ENCODE data around the gene TNNC2.
A peak's percentile ranks its signal among the peaks of the same experiment; 100 is the strongest.
"Not testable (repeated sequence)": the region's sequence is repeated elsewhere in the genome, so short reads cannot be mapped to it uniquely, and the experiment has no call there.

TNNC2 gene

GRCh38 chr20:45827030-45827652 lies at the start of gene TNNC2:
Gene TNNC2, minus strand, starts transcription at chr20:45827312. Its CDS starts 64 bp downstream, at chr20:45827248.
- no peak for DNase-seq (ENCODE audit: low spot score)

DNA sequence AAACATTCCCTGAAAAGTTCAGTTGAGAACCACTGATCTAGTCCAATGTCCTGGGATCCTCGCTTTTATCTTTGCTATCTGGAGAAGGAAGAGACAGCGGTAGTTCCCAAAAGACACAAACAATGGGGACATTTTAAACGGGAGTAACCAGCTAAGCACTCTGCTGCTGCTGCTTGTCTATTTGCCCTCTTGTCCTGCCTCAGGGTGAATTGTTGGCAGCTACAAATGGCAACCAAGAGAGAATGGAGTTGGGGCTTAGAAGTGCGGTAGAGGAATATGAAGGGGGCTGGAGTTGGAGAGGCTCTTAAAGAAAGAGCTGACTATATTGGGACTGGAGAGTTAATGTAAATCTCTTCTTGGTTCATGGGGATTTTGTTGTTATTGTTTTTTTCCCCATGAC lies 47.5 kb upstream of the TNNC2 start:
- DNase-seq (ENCODE audit: low spot score) = no peak

DNA sequence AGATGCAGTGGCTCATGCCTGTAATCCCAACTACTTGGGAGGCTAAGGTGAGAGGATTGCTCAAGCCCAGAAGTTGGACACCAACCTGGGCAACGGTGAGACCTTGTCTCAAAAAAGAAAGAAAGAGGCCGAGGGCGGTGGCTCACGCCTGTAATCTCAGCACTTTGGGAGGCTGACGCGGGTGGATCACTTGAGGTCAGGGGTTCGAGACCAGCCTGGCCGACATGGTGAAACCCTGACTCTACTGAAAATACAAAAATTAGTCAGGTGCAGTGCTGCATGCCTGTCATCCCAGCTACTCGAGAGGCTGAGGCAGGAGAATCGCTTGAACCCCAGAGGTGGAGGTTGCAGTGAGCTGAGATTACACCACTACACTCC lies 47.0 kb upstream of the TNNC2 start:
- DNase-seq (ENCODE audit: low spot score) = not testable (repeated sequence)

DNA sequence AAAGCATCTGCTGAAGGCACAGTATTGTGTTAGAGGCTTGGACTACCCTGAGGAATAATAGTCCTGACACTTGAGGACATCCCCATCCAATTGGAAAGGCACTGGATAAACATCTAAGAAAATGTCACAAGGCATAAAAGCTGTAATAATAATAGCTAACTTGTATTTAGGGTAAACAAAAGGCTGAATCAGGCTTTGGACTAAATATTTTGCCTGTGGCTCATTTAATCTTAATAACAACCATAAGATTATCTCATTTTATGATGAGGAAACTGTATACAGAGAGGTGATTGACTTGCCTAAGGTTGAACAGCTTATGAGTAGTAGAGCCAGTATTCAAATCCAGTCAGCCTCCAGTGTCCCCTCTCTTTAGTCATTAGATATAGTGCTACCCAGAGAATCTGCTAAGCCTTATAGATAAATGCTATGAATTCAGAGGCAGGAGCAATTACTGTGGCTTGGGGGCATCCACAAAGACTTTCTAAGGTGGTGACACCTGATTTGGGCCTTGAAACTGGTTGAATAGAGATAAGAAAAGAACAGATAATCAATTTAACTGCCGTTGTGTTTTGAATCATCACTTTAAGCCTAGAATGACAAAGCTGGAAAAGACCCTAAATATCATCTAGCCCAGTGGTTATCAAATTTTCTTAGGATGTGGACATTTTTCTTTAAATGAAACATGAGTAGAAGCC lies 46.4 kb upstream of the TNNC2 start:
- no peak for DNase-seq (ENCODE audit: low spot score)

DNA sequence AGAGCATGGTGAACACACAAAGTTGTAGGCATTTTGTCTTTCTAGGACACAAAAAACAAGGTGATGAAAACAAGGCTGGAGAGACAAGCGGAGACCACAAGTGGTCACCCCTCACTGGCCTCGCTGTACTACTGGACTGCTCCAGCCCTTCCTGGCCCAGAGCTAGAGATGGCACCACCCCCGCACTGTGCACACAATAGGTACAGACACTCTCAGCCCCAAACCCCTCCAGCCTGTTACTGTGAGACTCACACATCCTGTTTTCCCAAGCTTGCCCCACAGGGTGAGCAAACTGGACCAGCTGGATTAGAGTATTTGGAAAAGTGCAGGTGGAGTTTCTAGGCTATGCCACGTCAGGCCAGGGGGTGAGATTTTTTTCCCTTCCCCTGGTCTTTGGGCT lies 45.5 kb upstream of the TNNC2 start:
- no peak for DNase-seq (ENCODE audit: low spot score)

- DNase-seq (ENCODE audit: low spot score) = no peak
Measured at GRCh38 chr20:45867819-45868176, 40.7 kb upstream of the TNNC2 start.

DNA sequence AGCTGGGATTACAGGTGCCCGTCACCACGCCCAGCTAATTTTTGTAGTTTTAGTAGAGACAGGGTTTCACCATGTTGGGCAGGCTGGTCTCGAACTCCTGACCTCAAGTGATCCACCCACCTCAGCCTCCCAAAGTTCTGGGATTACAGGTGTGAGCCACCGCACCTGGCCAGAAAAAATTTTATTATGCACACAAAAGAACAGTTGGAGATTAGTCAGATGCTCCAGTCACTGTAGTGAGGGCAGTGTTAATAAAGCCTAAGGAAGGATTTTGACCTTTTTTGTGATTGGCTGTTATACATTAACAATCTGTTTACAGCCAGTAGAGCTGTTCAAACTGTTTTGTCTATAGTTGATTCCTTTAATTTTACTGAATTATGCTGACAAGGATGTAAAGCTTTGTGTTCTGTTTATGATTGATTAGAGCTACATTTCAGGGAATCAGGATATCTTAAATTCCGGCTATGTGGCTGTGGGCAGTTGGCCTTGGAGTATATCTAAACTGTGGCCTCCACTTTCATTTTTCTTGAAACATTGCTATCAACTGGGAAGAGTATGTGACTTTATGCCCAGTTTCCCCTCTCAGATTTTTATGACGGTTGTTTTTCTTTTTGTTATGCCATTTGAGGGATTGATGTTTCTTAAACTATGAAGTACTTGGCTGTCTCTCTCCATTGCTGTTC lies 40.2 kb upstream of the TNNC2 start:
- DNase-seq (ENCODE audit: low spot score) = no peak

DNA sequence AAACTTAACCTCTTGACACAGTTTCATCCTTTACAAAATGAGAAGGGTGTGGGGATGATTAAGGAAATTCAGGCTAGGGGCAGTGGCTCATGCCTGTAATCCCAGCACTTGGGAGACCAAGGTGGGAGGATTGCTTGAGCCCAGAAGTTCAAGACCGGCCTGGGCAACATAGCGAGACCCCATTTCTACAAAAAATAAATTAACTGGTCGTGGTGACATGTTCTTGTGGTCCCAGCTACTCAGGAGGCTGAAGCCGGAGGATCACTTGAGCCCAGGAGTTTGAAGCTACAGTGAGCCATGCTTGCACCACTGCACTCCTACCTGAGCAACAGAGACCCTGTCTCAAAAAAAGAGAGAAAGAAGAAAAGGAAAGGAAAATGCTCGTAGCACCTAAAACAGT lies 39.3 kb upstream of the TNNC2 start:
- no peak for DNase-seq (ENCODE audit: low spot score)

GRCh38 chr20:45863543-45864470 lies 36.7 kb upstream of the TNNC2 start:
- DNase-seq (ENCODE audit: low spot score) = no peak

GRCh38 chr20:45861221-45862075 lies 34.3 kb upstream of the TNNC2 start:
- no peak for DNase-seq (ENCODE audit: low spot score)

GRCh38 chr20:45860560-45861220 lies 33.6 kb upstream of the TNNC2 start:
- no peak for DNase-seq (ENCODE audit: low spot score)

- no peak for DNase-seq (ENCODE audit: low spot score)
Measured at GRCh38 chr20:45859916-45860315, 32.8 kb upstream of the TNNC2 start.

DNA sequence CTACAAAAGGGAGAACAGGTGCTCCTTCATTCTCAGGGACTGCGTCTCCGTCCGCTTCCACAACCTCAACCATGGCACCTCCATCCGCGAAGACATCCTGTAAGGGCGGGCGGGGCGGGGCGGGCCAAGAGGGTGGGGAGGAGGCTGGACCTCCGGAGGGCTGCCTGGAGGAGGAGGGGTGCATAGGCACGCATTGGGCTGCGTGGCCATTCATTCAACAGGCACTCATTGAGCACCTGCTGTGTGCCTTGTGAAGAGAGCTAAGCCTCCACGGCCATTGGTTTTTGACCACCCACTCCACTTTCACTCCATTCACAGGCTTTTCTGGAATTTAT lies 30.7 kb upstream of the TNNC2 start:
- DNase-seq (ENCODE audit: low spot score) = peak; percentile 58

GRCh38 chr20:45857114-45857881 lies 30.2 kb upstream of the TNNC2 start, which contains the start of the genes ACOT8 and ZSWIM3:
Gene ACOT8, minus strand, starts transcription at chr20:45857392. Its CDS starts 77 bp downstream, at chr20:45857315.
Gene ZSWIM3, plus strand, starts transcription at chr20:45857614. Its CDS starts 212 bp downstream, at chr20:45857826.
- peak; percentile 100 for DNase-seq (ENCODE audit: low spot score)

GRCh38 chr20:45853484-45853883 lies 26.4 kb upstream of the TNNC2 start:
- DNase-seq (ENCODE audit: low spot score) = no peak

DNA sequence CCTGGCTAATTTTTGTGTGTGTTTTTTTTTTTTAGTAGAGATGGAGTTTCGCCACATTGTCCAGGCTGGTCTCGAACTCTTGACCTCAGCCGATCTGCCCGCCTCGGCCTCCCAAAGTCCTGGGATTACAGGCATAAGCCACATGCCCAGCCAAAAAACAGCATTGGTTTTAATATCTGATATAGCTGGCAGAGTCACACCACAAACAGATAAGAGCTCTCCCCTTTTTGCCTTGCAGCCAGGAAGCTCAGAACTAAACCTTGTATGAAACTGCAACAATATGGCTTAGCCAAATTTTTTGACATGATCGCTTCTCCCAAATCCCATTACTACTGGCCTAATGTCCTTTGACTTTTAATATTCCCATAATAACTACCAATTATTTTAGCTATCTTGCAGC lies 25.2 kb upstream of the TNNC2 start:
- DNase-seq (ENCODE audit: low spot score) = no peak

DNA sequence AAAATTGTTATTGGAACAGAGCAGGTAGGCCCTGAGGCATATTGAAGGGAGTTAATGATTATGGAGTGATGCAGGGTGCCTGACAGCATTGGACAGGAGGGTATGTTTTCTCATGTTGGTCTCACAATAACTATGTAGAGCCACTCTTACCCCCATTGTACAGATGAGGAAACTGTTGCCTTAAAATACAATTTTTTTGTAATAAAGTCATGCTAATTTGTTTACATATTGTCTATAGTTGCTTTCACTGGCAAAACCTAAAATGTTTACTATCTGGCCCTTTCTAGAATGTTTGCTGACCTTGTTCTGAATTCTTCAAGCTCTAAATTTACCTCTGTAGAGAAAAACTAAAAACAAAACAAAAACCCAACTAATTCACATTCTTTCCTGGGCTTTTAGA lies 24.4 kb upstream of the TNNC2 start:
- DNase-seq (ENCODE audit: low spot score) = no peak

GRCh38 chr20:45850926-45851325 lies 23.8 kb upstream of the TNNC2 start:
- DNase-seq (ENCODE audit: low spot score) = no peak

GRCh38 chr20:45850238-45850637 lies 23.1 kb upstream of the TNNC2 start:
- DNase-seq (ENCODE audit: low spot score) = no peak

- no peak for DNase-seq (ENCODE audit: low spot score)
Measured at GRCh38 chr20:45848969-45849582, 22.0 kb upstream of the TNNC2 start.

Data from activated CD4-positive, alpha-beta T cell treated with anti-CD3 and anti-CD28 coated beads, Interleukin-2, Interleukin-4, amounts not matched to agents 100 ng/mL and 50 ng/mL, durations not matched to agents 16 hours and 8 hours (primary cell).